Lung (tissue), 12 donors: ENCODE measurements around the gene ZNF335. TPM values are rescaled to one million over a fixed set of nuclear protein-coding genes. Genes with fewer than 3 reads are reported as not detected.

Experiments used
- ATAC-seq: fragments of 200-7000 bp; cut with Tn5 transposase; one replicate; pipeline ENCODE4 v1.9.1; 2020; ENCODE audit warnings: moderate number of reproducible peaks; ENCODE audit not compliant: insufficient read depth, low FRiP score
- DNase-seq, 3 donors: peaks; one replicate each; pipeline ENCODE4 v3.0.0-alpha.2; 2013 to 2017
- H3K27ac ChIP-seq, 2 donors: one replicate each; pipeline ENCODE4 v1.5.1; 2013; ENCODE audit warnings: mild to moderate bottlenecking in 2 of 2, moderate library complexity in 2 of 2, control low read depth in 1 of 2, inconsistent platforms in 1 of 2, low read depth in 1 of 2, low read length in 1 of 2
- H3K27me3 ChIP-seq, 3 donors: one replicate each; pipeline ENCODE4 v1.5.1; 2013; ENCODE audit warnings: low read length in 2 of 3; ENCODE audit not compliant: control insufficient read depth in 3 of 3, insufficient read depth in 3 of 3
- H3K36me3 ChIP-seq, 4 donors: one replicate each; pipeline ENCODE4 v1.5.1; 2013; ENCODE audit warnings: low read length in 4 of 4, mild to moderate bottlenecking in 1 of 4, moderate library complexity in 1 of 4; ENCODE audit not compliant: control insufficient read depth in 4 of 4, insufficient read depth in 4 of 4
- H3K4me1 ChIP-seq, 5 donors: one replicate each; pipeline ENCODE4 v1.5.1; 2013; ENCODE audit warnings: low read length in 5 of 5, mild to moderate bottlenecking in 2 of 5, moderate library complexity in 1 of 5; ENCODE audit not compliant: control insufficient read depth in 5 of 5, insufficient read depth in 5 of 5
- H3K4me3 ChIP-seq: one replicate; pipeline ENCODE4 v1.5.1; 2013; ENCODE audit warnings: mild to moderate bottlenecking, control low read depth, moderate library complexity
- H3K9ac ChIP-seq, 2 donors: one replicate each; pipeline ENCODE4 v1.5.1; 2013; ENCODE audit warnings: low read length in 2 of 2, control low read depth in 1 of 2; ENCODE audit not compliant: insufficient read depth in 1 of 2
- H3K9me3 ChIP-seq, 4 donors: one replicate each; pipeline ENCODE4 v1.5.1; 2013; ENCODE audit warnings: low read length in 3 of 4, mild to moderate bottlenecking in 1 of 4, moderate library complexity in 1 of 4; ENCODE audit not compliant: control insufficient read depth in 4 of 4, insufficient read depth in 3 of 4
- WGBS, 2 donors: extraction: QIAGEN DNeasy Blood & Tissue Kit; methylation state at CpG; one replicate each; pipeline ENCODE4 v1.1.7; 2013; 5-methylcytosine and 5-hydroxymethylcytosine counted together
- polyA plus RNA-seq, 2 donors: library from polyadenylated mRNA; stranded (reverse); fragments of 200-250 nt; gene quantifications; one replicate each; pipeline ENCODE4 v1.2.1, GENCODE V29; 2013
- total RNA-seq, 2 donors: library from RNA; depleted of rRNA in 1 of 2; stranded (reverse); fragments of >200 nt in 1 of 2; gene quantifications; one replicate each; pipeline ENCODE4 v1.2.1, GENCODE V29; 2014 to 2021
- TF ChIP-seq, protein P1 (sequence below): IDR thresholded peaks from 2 replicates; pipeline ENCODE4 v1.5.1; 2012; ENCODE audit warnings: mild to moderate bottlenecking; ENCODE audit errors: control extremely low read depth, extremely low read depth
- donor health status: control.
- donor health status: control.
- donor health status: Bipolar disorder and iron deficiency.
- donor health status: healthy.
- donor health status: DM: yes; HTN: yes; CAD: no.

Gene ZNF335
- total and polyA plus RNA-seq, 4 donors: 12.8 to 23.6 (median 16.0) TPM

DNA sequence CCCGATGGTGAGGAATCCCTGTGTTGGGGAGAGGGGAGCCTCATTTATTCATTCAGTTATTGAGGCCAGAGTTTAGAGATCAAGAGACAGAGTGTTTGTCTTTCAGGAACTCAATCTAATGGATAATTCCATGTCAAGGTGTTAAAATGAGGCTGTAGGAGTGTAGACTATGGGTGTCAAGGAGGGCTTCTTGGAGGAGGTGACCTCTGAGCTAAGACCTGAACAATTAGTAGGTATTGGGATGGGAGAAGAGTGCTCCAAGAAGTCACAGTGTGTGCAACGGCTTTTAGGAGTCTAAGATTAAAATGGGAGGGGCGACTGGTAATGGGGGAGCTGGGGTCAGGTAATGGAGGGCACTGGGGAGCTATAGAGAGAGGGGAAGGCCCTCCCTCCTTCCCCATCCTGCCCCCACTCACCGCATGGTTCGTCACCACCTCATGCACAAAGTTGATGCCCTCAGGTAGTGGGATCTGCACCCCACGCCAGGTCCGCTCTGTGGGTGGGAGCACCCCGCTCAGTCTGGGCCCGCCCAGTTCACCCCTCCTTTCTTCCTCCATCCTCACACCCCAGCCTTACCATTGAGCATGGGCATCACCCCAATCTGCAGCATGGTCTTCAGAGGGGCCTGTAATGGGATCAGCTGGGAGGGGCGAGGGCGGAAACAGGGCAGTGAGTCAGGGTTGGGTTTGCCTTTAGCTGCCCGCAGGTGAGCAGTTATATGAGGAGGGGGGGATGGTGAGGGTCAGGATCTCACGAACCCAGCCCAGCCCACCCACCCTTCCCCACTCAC, 72.8 kb downstream of the ZNF335 start:
- 91 to 92% methylated on average over 13 of the region's 13 CpGs for WGBS, 2 donors
- Histone ChIP-seq H3K4me3 (no peak overlapping the region), H3K27ac (no peak overlapping the region), H3K4me1 (peaks cover 0 to 1% (median 0%) of the 10 kb centered on the region in 5 donors), H3K9ac (no peak overlapping the region), H3K27me3 (no peaks in the 10 kb centered on the region), H3K36me3 (peaks cover 9 to 38% (median 19%) of the 10 kb centered on the region in 4 donors), H3K9me3 (no peaks in the 10 kb centered on the region)
- ATAC-seq (no peak), DNase-seq (no peak)
- TF ChIP-seq, protein P1, sequence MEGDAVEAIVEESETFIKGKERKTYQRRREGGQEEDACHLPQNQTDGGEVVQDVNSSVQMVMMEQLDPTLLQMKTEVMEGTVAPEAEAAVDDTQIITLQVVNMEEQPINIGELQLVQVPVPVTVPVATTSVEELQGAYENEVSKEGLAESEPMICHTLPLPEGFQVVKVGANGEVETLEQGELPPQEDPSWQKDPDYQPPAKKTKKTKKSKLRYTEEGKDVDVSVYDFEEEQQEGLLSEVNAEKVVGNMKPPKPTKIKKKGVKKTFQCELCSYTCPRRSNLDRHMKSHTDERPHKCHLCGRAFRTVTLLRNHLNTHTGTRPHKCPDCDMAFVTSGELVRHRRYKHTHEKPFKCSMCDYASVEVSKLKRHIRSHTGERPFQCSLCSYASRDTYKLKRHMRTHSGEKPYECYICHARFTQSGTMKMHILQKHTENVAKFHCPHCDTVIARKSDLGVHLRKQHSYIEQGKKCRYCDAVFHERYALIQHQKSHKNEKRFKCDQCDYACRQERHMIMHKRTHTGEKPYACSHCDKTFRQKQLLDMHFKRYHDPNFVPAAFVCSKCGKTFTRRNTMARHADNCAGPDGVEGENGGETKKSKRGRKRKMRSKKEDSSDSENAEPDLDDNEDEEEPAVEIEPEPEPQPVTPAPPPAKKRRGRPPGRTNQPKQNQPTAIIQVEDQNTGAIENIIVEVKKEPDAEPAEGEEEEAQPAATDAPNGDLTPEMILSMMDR: no peak

Other genes with a start within 250 kb of the ZNF335 start
- not detected for gene SPINT4, start 249.9 kb downstream of the ZNF335 start, total RNA-seq
- not detected for gene SPINT4, start 249.9 kb downstream of the ZNF335 start, polyA plus RNA-seq
- gene WFDC3, start 180.3 kb downstream of the ZNF335 start, total RNA-seq: 1 to 10 TPM; 1.8 to 3.6 TPM
- gene WFDC3, start 180.3 kb downstream of the ZNF335 start, polyA plus RNA-seq: 10 to 100 TPM; 11.4 to 20.9 TPM
- 10 to 100 TPM; 21.1 to 38.5 TPM for gene DNTTIP1, start 180.2 kb downstream of the ZNF335 start, total RNA-seq
- 10 to 100 TPM; 66.4 to 72.1 TPM for gene DNTTIP1, start 180.2 kb downstream of the ZNF335 start, polyA plus RNA-seq
- gene UBE2C, start 159.6 kb downstream of the ZNF335 start, total RNA-seq: 1 to 10 TPM; 2.5 to 3.9 TPM
- gene UBE2C, start 159.6 kb downstream of the ZNF335 start, polyA plus RNA-seq: 10 to 100 TPM in 1 of 2 donors, 1 to 10 TPM in 1; 7.2 to 17.0 TPM
- under 1 TPM in 1 of 2 donors, not detected in 1; 0.54 TPM for gene TNNC2, start 144.9 kb downstream of the ZNF335 start, total RNA-seq
- 1 to 10 TPM; 1.1 to 1.5 TPM for gene TNNC2, start 144.9 kb downstream of the ZNF335 start, polyA plus RNA-seq
- 10 to 100 TPM; 30.9 to 34.4 TPM for gene SNX21, start 138.4 kb downstream of the ZNF335 start, total RNA-seq
- gene SNX21, start 138.4 kb downstream of the ZNF335 start, polyA plus RNA-seq: 10 to 100 TPM; 15.9 to 16.2 TPM
- 10 to 100 TPM; 24.7 to 29.7 TPM for gene ACOT8, start 114.8 kb downstream of the ZNF335 start, total RNA-seq
- 10 to 100 TPM; 34.0 to 34.3 TPM for gene ACOT8, start 114.8 kb downstream of the ZNF335 start, polyA plus RNA-seq
- 1 to 10 TPM; 3.7 to 5.2 TPM for gene ZSWIM3, start 114.6 kb downstream of the ZNF335 start, total RNA-seq
- gene ZSWIM3, start 114.6 kb downstream of the ZNF335 start, polyA plus RNA-seq: 1 to 10 TPM; 1.7 to 3.0 TPM
- gene ZSWIM1, start 91.0 kb downstream of the ZNF335 start, total RNA-seq: 10 to 100 TPM in 1 of 2 donors, 1 to 10 TPM in 1; 5.2 to 11.1 TPM
- gene ZSWIM1, start 91.0 kb downstream of the ZNF335 start, polyA plus RNA-seq: 1 to 10 TPM; 3.7 to 5.2 TPM
- 1 to 10 TPM; 2.1 to 3.8 TPM for gene SPATA25, start 84.6 kb downstream of the ZNF335 start, total RNA-seq
- under 1 TPM; 0.77 to 0.97 TPM for gene SPATA25, start 84.6 kb downstream of the ZNF335 start, polyA plus RNA-seq
- 1 to 10 TPM; 5.8 to 8.3 TPM for gene NEURL2, start 81.0 kb downstream of the ZNF335 start, total RNA-seq
- 1 to 10 TPM; 1.5 to 3.9 TPM for gene NEURL2, start 81.0 kb downstream of the ZNF335 start, polyA plus RNA-seq
- 100 to 1,000 TPM in 1 of 2 donors, 10 to 100 TPM in 1; 72.2 to 170 TPM for gene CTSA, start 80.9 kb downstream of the ZNF335 start, total RNA-seq
- 100 to 1,000 TPM; 109 to 247 TPM for gene CTSA, start 80.9 kb downstream of the ZNF335 start, polyA plus RNA-seq
- gene PLTP, start 60.0 kb downstream of the ZNF335 start, total RNA-seq: 10 to 100 TPM; 63.6 to 97.7 TPM
- gene PLTP, start 60.0 kb downstream of the ZNF335 start, polyA plus RNA-seq: 100 to 1,000 TPM in 1 of 2 donors, 10 to 100 TPM in 1; 26.9 to 125 TPM
- 10 to 100 TPM; 27.7 to 48.1 TPM for gene PCIF1, start 37.5 kb downstream of the ZNF335 start, total RNA-seq
- 10 to 100 TPM; 28.4 to 35.6 TPM for gene PCIF1, start 37.5 kb downstream of the ZNF335 start, polyA plus RNA-seq
- gene MMP9, start 36.7 kb upstream of the ZNF335 start, total RNA-seq: 10 to 100 TPM; 31.1 to 35.0 TPM
- gene MMP9, start 36.7 kb upstream of the ZNF335 start, polyA plus RNA-seq: 10 to 100 TPM in 1 of 2 donors, 1 to 10 TPM in 1; 3.1 to 47.7 TPM
- gene SLC12A5, start 57.0 kb upstream of the ZNF335 start, total RNA-seq: under 1 TPM in 1 of 2 donors, not detected in 1; 0.52 TPM
- not detected for gene SLC12A5, start 57.0 kb upstream of the ZNF335 start, polyA plus RNA-seq
- gene NCOA5, start 117.8 kb upstream of the ZNF335 start, total RNA-seq: 10 to 100 TPM; 15.3 to 24.2 TPM
- gene NCOA5, start 117.8 kb upstream of the ZNF335 start, polyA plus RNA-seq: 10 to 100 TPM; 11.1 to 14.9 TPM
- gene CD40, start 146.1 kb upstream of the ZNF335 start, total RNA-seq: 10 to 100 TPM; 20.4 to 28.1 TPM
- 10 to 100 TPM; 28.7 to 55.0 TPM for gene CD40, start 146.1 kb upstream of the ZNF335 start, polyA plus RNA-seq